Left ventricle myocardium superior (tissue), 1 donor: ENCODE data around the gene TEAD1. TPM values are rescaled to one million over a fixed set of nuclear protein-coding genes. Genes with fewer than 3 reads are reported as not detected.

Experiments
- ATAC-seq: fragments of 200-7000 bp; cut with Tn5 transposase; one replicate; pipeline ENCODE4 v1.9.1; 2020; ENCODE audit warnings: mild to moderate bottlenecking, moderate library complexity
- DNase-seq: peaks from one replicate; pipeline ENCODE4 v3.0.0-alpha.2; 2020
- intact Hi-C: fragments of 100-400 bp; cut with micrococcal nuclease; formaldehyde crosslinking; loops from one replicate; pipeline ENCODE4 v1.11.0; 2022
- total RNA-seq: library from RNA; stranded (reverse); fragmentation: NEBNext Ultra II Directional; extraction: Animal tissue kit (Norgen Biotek cat#: 25700); gene quantifications from one replicate; pipeline ENCODE4 v1.2.1, GENCODE V29; 2021
- donor health status: DM: no; HTN: yes; CAD: no; lungs with severe emphysema.

The TEAD1 gene
- total RNA-seq, 1 donor from 2014 or later = 127 TPM

DNA sequence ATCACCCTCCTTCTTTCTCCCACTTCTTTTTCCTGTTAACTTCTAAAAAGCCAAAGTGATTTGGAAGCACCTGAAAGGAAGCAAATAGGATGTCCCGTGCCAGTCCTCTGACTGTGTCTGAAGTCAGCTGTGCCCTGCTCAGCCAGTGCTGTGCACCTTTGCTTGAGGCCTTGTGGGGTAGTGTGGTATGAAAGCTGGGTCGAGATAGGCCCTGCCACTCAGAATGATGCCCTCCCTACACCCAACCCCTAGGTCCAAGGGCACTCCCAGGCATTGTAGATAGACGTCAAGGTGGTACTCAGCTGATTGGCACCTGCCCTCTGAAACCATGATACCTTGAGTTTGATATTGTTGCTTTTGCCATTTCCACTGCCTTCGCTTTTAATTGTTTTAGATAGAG, 251.3 kb downstream of the TEAD1 start:
- no peak for DNase-seq
- intact Hi-C loops = no loop called here
- no peak for ATAC-seq

DNA sequence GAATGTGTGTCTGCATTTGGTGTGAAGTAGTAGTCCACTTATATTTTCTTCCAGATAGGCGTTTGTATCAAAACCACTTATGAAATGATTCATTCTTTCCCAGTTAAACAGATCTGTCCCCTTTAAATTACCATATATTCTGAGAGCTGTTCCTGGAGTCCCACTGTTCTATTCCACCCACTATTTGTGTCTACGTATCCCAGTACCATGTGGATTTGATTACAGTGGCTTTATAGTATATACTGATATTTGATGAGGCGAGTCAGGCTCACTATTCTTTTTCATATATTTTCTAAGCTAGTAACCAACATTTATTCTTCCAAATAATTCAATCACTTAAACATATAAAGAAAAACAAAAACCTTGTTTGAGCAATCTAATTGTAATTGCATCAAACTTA, 253.0 kb downstream of the TEAD1 start:
- no peak for ATAC-seq
- DNase-seq = no peak
- intact Hi-C loops = no loop called here

GRCh38 chr11:12927886-12928285, 253.7 kb downstream of the TEAD1 start:
- intact Hi-C loops = no loop called here
- no peak for ATAC-seq
- DNase-seq = no peak

DNA sequence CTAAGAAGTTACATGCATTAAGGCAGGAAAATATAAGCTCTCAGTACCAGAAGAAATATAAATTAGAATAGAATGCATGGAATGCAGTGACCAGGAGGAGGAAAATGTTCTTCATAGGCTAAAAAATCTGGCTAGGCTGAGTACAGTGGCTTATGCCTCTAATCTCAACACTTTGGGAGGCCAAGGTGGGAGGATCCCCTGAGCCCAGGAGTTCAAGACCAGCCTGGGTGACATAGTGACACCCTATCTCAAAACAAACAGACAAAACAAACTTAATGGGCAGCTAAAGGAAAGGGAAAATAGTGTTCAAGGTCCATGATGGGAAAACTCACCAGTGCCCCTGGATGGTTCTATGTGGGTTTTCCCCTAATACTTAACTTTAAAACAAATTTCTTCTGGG, 256.6 kb downstream of the TEAD1 start:
- intact Hi-C loops = no loop called here
- DNase-seq (no peak), ATAC-seq (no peak)

- DNase-seq (no peak), ATAC-seq (no peak)
- intact Hi-C loops = no loop called here
Observed at GRCh38 chr11:12932485-12932884, 258.3 kb downstream of the TEAD1 start.

- ATAC-seq = no peak
- intact Hi-C loops = no loop called here
Observed at GRCh38 chr11:12936200-12936599, 262.0 kb downstream of the TEAD1 start.

DNA sequence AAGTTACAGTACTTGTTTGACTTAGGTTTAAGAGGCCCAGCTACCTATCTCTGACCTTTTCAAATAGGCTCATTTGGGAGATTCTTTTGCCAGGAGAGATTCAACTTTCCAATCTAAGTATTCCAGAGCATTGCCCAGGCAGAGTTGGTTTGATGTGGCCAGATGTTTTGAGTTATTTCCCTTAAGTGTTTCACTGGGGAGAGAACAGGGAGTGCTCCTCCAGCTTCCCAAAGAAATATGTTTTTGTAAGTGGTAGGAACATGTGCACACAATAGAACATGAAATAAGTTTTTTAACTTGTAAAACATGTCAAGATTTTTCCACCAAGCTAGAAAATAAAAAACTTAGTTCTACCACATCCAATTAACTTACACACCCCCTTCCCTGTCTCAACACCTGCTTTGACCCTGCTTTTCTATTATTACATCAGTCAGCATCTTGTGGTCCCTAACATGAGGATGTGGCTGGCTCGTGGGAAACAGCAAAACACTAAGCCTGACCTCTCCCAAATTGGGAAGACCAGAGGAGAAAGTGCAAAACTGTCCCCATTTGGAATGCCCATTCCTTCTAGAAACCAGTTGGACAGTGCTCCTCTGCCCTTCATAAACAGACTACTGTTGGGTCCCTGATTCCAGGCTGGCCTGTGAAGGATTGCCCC, 264.5 kb downstream of the TEAD1 start:
- ATAC-seq (no peak), DNase-seq (no peak)
- intact Hi-C loops = no loop called here

More at GRCh38 chr11:12936200-12936599, 262.0 kb downstream of the TEAD1 start:
- no peak for DNase-seq

DNA sequence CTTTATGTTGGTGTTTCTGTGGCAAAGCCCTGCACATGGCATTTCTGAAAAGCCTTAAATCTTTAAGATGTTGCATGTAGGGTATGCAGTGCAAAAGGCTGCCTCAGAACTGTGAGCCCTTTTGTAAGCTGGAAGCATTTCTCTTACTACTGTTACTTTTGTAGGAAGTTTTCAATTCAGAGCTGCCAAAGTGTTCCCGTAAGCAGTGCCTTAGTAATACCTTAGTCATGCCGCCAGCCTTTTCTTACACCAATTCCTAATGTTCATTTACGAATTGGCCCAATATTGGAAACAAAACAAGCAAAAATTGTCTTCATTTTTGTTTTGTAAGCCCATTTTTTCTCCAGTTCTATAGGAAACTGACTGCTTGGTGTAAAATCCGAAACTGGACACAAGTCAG, 267.4 kb downstream of the TEAD1 start:
- DNase-seq (no peak), ATAC-seq (no peak)
- intact Hi-C loops = no loop called here

DNA sequence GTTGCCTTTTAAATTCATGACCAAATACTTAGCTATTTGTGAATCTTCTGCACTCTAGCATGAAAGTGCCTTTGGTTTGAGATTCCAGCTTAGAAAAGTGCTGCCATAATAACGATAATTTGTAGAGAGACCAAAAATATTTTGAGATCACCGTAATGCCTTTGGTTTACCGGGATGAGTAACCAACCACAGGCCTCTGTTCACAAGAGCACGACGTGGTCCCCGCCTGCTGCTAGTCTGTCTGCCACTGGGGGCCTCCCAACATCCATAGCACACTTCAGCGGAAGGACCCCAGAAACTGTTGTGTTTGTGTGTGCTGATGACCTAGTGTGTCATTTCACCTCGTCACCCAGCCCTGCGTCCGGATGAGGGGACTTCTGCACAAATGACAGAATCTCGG, 267.9 kb downstream of the TEAD1 start:
- no peak for DNase-seq
- intact Hi-C loops = no loop called here
- ATAC-seq = no peak

- ATAC-seq (no peak), DNase-seq (no peak)
- intact Hi-C loops = no loop called here
Observed at GRCh38 chr11:12943311-12943710, 269.1 kb downstream of the TEAD1 start.

- intact Hi-C loops = no loop called here
Observed at GRCh38 chr11:12944889-12945288, 270.7 kb downstream of the TEAD1 start.

GRCh38 chr11:12949453-12949852, 275.2 kb downstream of the TEAD1 start:
- intact Hi-C loops = no loop called here
- no peak for ATAC-seq
- no peak for DNase-seq

More at GRCh38 chr11:12944889-12945288, 270.7 kb downstream of the TEAD1 start:
- DNase-seq = no peak
- no peak for ATAC-seq

DNA sequence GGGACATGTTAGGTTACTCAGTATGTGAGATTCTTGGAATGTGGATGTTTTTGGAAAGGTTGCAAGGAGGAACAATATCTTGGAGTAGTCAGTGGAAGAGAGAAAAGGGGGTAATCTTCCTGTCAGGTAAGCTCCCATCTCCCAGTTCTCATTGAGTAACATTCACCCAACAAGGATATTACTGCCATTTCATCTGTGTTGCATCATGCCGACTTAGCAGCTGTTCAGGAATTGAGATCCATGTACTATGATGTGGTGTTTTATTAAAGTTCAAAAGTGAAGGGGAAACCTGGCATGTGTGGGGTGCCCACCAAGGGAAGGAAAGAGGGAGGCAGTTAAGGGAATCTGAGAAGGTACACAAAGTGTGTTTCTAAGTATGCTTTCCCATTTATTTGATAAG, 276.4 kb downstream of the TEAD1 start:
- ATAC-seq (no peak), DNase-seq (no peak)
- intact Hi-C loops = no loop called here

- intact Hi-C loops = no loop called here
- DNase-seq (no peak), ATAC-seq (no peak)
Observed at GRCh38 chr11:12951376-12951775, 277.2 kb downstream of the TEAD1 start.

DNA sequence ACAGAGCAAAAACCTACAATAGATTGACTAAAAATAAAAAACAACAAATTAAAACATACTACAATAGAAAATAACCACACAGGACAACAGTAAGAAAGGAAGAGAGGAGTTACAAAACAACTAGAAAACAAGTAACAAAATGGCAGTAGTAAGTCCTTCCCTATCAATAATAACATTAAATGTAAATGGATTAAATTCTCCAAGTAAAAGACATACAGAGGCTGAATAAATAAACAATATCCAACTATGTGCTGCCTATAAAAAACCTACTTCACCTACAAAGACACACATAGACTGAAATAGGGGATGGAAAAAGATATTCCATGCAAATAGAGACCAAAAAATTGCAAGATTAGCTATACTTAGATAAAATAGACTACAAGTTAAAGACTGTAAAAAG, 277.9 kb downstream of the TEAD1 start:
- intact Hi-C loops = no loop called here
- no peak for ATAC-seq
- DNase-seq = no peak

GRCh38 chr11:12958986-12959385, 284.8 kb downstream of the TEAD1 start:
- DNase-seq (no peak), ATAC-seq (no peak)
- intact Hi-C loops = no loop called here

DNA sequence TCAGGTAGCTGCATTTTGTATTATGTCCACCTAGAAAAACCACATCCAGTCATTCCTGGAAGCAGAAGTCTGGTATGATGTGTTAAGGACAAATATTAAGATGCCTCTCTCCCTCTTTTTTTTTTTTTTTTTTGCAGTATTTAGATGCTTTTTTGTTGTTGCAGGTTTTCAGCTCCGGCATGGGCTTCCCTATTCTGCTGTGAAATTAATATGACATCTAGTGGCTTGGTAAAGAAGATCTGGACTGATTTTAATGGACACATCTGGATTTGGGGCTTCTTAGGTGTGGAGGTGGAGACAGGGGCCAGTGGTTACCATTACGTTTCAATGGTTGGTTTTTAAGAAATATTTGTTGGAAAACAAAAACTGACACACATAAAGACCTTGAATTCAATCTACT, 287.4 kb downstream of the TEAD1 start:
- ATAC-seq (no peak), DNase-seq (no peak)
- intact Hi-C loops = no loop called here

DNA sequence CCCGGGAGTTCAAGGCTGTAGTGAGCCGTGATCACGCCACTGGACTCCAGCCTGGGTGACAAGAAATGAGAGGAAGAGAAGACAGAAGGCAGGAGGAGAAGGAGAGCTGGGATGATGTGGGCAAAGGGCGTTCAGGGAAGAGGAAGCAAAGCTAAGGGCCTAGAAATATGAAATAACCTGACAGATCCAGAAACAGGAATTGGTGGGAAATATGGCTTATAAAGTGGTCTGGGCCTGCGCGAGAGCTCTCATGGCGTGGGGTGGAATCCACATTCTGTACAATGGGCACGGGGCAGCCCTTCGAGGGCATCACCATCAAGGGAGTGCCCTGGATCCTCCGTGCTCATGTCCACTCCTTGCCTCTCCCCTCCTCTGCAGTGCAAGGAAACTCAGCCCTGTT, 288.1 kb downstream of the TEAD1 start:
- ATAC-seq (no peak), DNase-seq (no peak)
- intact Hi-C loops = no loop called here

DNA sequence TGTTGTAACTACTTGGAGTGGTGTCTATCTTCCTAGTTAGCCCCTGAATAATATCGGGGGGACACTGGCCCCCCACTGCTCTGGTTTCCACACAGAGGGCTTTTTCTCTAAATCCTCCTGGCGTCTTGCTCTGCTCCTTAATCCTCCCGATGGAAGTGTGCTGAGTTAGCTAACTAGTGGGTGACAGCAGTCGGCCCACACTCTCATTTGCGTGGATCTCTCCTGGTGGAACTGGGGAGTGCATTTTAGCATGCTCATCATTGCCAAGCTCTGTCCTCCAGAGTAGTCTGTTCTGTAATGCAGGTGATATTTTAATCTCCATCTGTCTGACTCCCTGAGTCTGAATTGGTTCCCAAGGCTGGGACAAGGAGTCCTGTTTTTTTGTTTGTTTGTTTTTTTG, 288.8 kb downstream of the TEAD1 start:
- ATAC-seq (no peak), DNase-seq (no peak)
- intact Hi-C loops = no loop called here

DNA sequence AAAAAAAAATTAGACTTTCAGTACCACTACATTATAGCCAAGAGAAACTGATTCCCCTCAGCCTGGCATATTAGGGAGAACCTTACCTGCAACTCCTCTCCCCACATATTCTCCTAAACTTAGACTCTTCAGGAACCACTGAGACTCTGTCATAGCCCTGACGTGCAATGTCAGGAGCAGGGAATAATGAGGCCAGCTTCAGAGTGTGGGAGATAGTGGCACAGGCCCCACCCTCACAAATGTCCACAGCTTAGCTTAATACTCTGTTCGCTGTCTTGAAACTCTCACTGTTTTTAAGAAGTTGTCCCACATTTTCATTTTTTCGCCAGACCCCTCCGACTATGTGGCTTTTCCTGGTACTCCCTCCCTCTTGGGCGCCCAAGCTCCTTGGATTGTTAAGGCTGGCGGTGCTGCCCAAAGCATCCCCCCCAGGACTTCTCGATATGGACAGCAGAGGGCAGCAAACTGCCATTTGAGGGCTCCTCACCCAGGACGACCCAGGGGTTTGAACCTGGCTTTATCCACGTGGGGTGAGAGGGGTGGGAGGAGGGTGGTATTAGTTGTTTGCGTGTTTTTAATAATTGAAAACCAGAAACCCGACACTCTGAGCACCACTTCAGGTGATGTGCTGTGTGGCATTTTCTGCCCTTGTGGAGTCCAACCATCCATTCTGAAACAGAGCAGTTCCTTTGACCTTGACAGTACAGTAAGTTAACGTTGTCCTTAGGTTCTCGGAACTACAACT, 289.7 kb downstream of the TEAD1 start:
- ATAC-seq (peak; percentile 89), DNase-seq (peak; percentile 68)
- intact Hi-C loops = no loop called here

GRCh38 chr11:12964650-12965049, 290.4 kb downstream of the TEAD1 start:
- intact Hi-C loops = no loop called here
- DNase-seq (no peak), ATAC-seq (no peak)
